Measurements from ENCODE around the gene PCMTD2. TPM values are rescaled to one million over a fixed set of nuclear protein-coding genes. Genes with fewer than 3 reads are reported as not detected.

The PCMTD2 gene
- total and polyA plus RNA-seq, 9 donors = 32.0 to 96.3 (median 78.7) TPM

- no peak overlapping the region for H3K4me3 ChIP-seq
- H3K9me3 ChIP-seq = no peaks in the 10 kb centered on the region
- intact Hi-C loops (cut with DNase I) = no loop called here
- 91 to 93% (median 91%) methylated on average over 19 of the region's 19 CpGs for WGBS, 3 donors
- TF ChIP-seq POLR2A (IDR thresholded peaks at IDR 0.05) = no peak
- TF ChIP-seq CTCF (IDR thresholded peaks at IDR 0.05) = no peak
- TF ChIP-seq EP300 (IDR thresholded peaks at IDR 0.05) = no peak
- H3K36me3 ChIP-seq = no peaks in the 10 kb centered on the region
- no peak overlapping the region for H3K27ac ChIP-seq
- H3K27me3 ChIP-seq = no peaks in the 10 kb centered on the region
- no peak for DNase-seq
- H3K4me1 ChIP-seq (ENCODE audit: insufficient read depth) = peaks cover 3% of the 10 kb centered on the region
Measured at GRCh38 chr20:64273109-64273508, 17.6 kb downstream of the PCMTD2 start.

GRCh38 chr20:64276817-64277216 is 21.3 kb downstream of the PCMTD2 start:
- no peak for TF ChIP-seq EP300 (IDR thresholded peaks at IDR 0.05)
- no peak for TF ChIP-seq CTCF (IDR thresholded peaks at IDR 0.05)
- no peak for TF ChIP-seq POLR2A (IDR thresholded peaks at IDR 0.05)
- H3K27ac ChIP-seq = no peak overlapping the region
- H3K4me1 ChIP-seq (ENCODE audit: insufficient read depth) = no peaks in the 10 kb centered on the region
- no peaks in the 10 kb centered on the region for H3K36me3 ChIP-seq
- H3K4me3 ChIP-seq = no peak overlapping the region
- H3K9me3 ChIP-seq = no peaks in the 10 kb centered on the region
- 92 to 95% (median 94%) methylated on average over 7 of the region's 7 CpGs for WGBS, 3 donors
- H3K27me3 ChIP-seq = no peaks in the 10 kb centered on the region
- intact Hi-C loops (cut with DNase I) = no loop called here
- DNase-seq = no peak

GRCh38 chr20:64277571-64278316 is 22.2 kb downstream of the PCMTD2 start:
- intact Hi-C loops (cut with DNase I) = no loop called here
- Histone ChIP-seq H3K27ac (no peak overlapping the region), H3K4me1 (ENCODE audit: insufficient read depth) (no peaks in the 10 kb centered on the region), H3K36me3 (no peaks in the 10 kb centered on the region), H3K9me3 (no peaks in the 10 kb centered on the region), H3K27me3 (no peaks in the 10 kb centered on the region), H3K4me3 (no peak overlapping the region)
- no peak for DNase-seq
- 65 to 79% (median 74%) methylated on average over 9 to 10 of the region's 10 CpGs for WGBS, 3 donors
- no peak for TF ChIP-seq POLR2A (IDR thresholded peaks at IDR 0.05)
- TF ChIP-seq EP300 (IDR thresholded peaks at IDR 0.05) = no peak
- TF ChIP-seq CTCF (IDR thresholded peaks at IDR 0.05) = no peak

- WGBS, 3 donors = 64 to 78% (median 72%) methylated on average over 4 of the region's 4 CpGs
- intact Hi-C loops (cut with DNase I) = no loop called here
- Histone ChIP-seq H3K9me3 (no peaks in the 10 kb centered on the region), H3K27ac (no peak overlapping the region), H3K27me3 (no peaks in the 10 kb centered on the region), H3K4me1 (ENCODE audit: insufficient read depth) (no peaks in the 10 kb centered on the region), H3K36me3 (no peaks in the 10 kb centered on the region), H3K4me3 (no peak overlapping the region)
- TF ChIP-seq CTCF (IDR thresholded peaks at IDR 0.05) (no peak), POLR2A (IDR thresholded peaks at IDR 0.05) (no peak), EP300 (IDR thresholded peaks at IDR 0.05) (no peak)
- no peak for DNase-seq
Measured at GRCh38 chr20:64278317-64278681, 22.8 kb downstream of the PCMTD2 start.
